IPS DF 4.7 (cell line): Measurements from ENCODE around the gene ZFAND3.
"Not testable (repeated sequence)": the region's sequence is repeated elsewhere in the genome, so short reads cannot be mapped to it uniquely, and the experiment has no call there.

Experiments used
- DNase-seq: peaks from one replicate; pipeline ENCODE4 v3.0.0-alpha.2; 2013; ENCODE audit warnings: low spot score; ENCODE audit errors: extremely low read depth

ZFAND3 gene

GRCh38 chr6:37971711-37972390, 152.3 kb downstream of the ZFAND3 start:
- DNase-seq, result no peak

GRCh38 chr6:37972994-37973757, 153.6 kb downstream of the ZFAND3 start:
- DNase-seq, result no peak

- no peak for DNase-seq
These were observed 154.9 kb downstream of the ZFAND3 start for GRCh38 chr6:37974381-37974780.

- no peak for DNase-seq
These were observed 155.4 kb downstream of the ZFAND3 start for GRCh38 chr6:37974943-37975342.

GRCh38 chr6:37977715-37978114, 158.2 kb downstream of the ZFAND3 start:
- DNase-seq, result no peak

DNA sequence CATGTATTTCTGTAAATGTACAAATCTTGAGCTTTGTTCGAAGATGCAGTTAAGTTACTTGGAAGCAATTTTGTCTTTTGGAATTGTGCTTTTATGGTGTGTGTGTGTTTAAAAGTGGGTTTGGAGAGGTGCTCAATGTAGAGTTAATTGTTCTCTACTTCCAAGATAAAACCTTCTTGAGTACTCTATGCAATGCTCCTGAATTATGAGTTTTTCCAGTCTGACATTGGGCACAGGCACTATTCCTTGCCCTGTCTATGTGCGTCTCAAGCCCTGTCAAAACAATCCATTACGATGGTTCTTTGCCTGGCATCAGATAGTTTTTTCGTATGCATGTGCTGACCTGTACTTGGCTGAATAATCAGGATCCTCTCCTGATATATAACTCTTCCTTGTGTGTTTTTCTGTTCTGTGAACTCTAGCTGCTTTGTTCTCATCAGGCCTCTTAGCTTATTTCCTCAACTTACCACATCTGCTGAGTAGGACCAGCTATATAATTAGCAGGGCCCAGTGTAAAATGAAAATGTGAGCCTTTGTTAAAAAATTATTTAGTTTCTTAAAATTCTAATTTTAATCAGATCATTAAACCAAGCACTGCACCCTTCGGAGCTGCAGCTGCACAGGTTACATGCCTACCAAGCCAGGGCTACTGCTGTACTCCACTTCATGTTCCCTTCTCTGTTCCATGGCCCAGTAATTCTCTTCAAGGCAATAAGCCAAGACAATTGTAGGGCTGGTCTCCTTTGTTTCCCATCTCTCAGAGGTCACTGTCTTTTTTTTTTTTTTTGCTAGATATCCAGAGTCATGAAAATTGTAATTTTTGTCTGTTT, 160.1 kb downstream of the ZFAND3 start:
- DNase-seq, result no peak

DNA sequence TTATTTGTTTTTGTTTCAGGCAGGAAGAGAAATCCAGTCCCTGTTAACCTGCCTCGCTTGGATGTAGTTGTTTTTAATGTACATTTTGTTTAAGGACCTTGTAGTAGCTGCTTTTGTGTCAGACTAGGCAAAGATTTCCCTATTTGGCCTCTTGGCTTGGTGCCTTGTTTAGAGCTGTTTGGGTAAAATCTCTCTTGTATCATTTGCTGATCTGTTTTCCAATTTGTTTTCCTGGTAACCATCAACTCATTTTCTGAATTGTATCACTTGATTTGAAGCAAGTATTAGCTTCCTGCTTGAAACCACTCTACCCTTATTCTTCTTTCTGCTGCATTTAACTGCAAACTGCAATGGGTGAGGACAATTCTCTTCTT, 160.7 kb downstream of the ZFAND3 start:
- no peak for DNase-seq

GRCh38 chr6:37981626-37982025, 162.1 kb downstream of the ZFAND3 start:
- no peak for DNase-seq

- DNase-seq, result no peak
These were observed 162.8 kb downstream of the ZFAND3 start for GRCh38 chr6:37982317-37982716.

DNA sequence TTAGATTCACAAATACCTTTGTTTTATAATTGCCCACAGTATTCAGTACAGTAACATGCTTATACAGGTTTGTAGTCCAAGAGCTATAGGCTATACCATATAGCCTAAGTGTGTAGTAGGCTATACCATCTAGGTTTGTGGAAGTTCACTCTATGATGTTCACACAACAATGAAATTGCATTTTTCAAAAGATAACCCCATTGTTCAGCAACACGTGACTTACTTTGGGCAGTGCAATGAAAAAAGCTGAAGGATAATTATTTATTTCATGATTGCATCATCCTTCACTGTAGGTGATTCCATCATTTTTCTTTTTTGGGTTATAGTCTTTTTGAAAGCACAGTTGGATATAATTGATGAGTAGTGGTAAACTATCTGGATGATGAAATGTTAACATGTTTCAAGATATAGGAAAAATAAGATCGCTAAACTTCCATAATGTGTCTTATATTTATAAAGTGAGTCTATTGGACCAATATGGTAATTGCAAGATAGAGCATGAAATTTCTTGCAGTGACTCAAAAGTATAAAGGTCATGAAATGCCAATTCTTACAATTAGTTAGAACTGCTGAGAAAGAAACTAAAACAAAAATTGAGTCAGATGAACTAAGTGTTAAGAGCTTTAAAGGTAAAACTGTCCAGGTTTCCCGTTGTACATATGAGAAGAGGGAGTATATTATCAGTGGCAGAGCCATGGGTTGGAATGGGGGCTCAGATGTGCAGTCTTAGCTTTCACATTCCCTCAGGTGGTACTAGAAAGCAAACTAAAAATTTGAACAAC, 164.4 kb downstream of the ZFAND3 start:
- DNase-seq, result no peak

- no peak for DNase-seq
These were observed 165.1 kb downstream of the ZFAND3 start for GRCh38 chr6:37984578-37984977.

GRCh38 chr6:37985355-37985754, 165.8 kb downstream of the ZFAND3 start:
- DNase-seq, result no peak

- DNase-seq, result no peak
These were observed 167.5 kb downstream of the ZFAND3 start for GRCh38 chr6:37987018-37987417.

- no peak for DNase-seq
These were observed 168.0 kb downstream of the ZFAND3 start for GRCh38 chr6:37987559-37987958.

DNA sequence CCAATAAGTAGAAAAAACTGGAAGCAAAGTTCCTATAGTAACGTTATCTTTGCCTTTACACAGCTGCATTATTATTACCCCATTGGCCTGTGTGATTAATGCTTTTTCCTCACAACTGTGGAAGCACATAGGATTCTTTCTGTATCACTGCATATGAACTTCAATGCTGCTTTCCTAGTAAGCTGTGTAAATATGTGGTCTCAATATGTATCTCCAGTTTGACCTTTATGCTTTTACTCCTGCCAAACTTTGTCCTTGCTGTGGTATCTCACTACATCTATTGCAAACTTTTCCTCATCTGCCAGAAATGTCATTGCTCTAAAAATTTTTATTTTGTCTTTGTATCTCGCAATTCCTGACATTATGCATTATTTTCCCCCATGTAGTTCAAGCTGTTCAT, 168.6 kb downstream of the ZFAND3 start:
- no peak for DNase-seq

DNA sequence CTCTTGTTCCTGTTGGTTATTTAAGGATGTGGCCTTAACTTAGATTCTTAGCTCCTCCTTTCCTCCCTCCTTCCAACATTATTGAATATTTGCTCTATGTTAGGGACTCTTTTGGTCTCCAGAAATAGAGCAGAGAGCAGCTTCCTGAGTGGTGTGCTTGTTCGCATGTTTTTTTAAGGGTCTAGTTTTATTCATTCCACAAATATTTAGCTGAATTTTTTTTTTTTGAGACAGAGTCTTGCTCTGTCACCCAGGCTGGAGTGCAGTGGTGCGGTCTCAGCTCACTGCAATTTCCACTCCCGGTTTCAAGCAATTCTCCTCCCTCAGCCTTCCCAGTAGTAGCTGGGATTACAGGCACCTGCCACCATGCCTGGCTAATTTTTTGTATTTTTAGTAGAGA, 169.2 kb downstream of the ZFAND3 start:
- DNase-seq, result no peak

DNA sequence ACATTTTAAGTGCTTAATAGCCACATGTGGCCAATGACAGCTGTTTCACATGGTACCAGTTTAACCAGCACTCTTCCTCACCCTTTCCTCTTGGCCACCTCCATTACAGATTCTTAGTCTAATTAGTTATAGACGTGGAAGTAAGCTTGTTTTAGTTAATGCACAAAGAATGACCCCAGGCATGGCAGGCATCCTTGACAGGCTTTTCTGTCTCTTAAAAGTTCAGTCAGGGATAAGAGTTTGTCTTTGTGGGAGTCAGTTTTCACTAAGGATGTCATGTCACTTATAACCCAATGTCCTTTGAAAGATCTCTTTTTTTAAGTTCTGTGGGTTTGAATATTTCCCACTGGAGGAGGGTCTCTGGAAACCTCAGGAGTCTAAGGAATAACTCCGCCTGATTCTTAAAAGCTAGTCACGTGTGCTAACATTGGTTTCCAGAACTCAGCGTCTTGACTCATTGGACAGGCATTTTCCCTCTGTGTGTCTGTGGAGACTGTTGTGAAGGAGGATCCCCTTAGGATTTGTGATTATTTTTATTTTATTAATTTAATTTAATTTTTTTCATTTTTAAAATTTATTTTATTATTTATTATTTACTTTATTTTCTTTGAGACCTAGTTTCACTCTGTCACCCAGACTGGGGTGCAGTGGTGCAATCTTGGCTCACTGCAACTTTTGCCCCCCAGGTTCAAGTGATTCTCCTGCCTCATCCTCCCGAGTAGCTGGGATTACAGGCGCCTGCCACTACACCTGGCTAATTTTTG, 171.4 kb downstream of the ZFAND3 start:
- DNase-seq, result no peak

GRCh38 chr6:37992749-37993148, 173.2 kb downstream of the ZFAND3 start:
- DNase-seq, result no peak

DNA sequence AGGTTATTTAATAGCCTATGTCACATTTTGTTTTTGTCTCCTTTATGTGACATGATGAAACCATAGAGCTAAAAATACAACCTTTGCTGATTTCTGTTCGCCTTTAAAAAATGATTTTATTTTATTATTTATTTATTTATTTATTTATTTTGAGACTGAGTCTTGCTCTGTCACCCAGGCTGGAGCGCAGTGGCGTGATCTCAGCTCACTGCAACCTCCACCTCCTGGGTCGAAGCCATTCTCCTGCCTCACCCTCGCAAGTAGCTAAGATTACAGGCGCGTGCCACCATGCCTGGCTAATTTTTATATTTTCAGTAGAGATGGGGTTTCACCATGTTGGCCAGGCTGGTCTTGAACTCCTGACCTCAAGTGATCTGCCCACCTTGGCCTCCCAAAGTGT, 173.7 kb downstream of the ZFAND3 start:
- not testable (repeated sequence) for DNase-seq

- DNase-seq, result no peak
These were observed 174.1 kb downstream of the ZFAND3 start for GRCh38 chr6:37993596-37993995.

DNA sequence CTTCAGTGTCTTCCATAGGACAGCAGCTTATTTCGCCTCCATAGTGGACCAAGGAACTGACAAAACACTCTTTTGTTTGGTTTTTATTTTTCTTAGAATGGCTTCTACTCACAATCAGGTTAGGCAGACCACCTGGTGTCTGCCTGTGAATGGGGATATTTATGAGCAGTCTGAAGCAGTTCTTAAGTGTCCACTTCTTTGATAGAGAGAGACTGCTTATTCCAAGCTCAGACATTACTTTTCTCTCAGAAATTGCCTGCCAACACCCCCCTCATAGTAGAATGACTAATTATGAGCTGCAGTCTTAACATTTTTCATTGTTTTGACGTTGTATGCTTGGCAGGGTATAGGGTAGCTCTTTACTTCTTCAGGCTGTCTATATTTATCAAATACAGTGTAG, 174.7 kb downstream of the ZFAND3 start:
- no peak for DNase-seq
